G401.6 (cell line): ENCODE results near the gene SEMA3A.

Experiments used
- FAIRE-seq: peaks from 2 replicates; lab custom pipeline; 2012; peaks lifted over from hg19 to GRCh38; lab: Jason Lieb, UNC

The SEMA3A gene

DNA sequence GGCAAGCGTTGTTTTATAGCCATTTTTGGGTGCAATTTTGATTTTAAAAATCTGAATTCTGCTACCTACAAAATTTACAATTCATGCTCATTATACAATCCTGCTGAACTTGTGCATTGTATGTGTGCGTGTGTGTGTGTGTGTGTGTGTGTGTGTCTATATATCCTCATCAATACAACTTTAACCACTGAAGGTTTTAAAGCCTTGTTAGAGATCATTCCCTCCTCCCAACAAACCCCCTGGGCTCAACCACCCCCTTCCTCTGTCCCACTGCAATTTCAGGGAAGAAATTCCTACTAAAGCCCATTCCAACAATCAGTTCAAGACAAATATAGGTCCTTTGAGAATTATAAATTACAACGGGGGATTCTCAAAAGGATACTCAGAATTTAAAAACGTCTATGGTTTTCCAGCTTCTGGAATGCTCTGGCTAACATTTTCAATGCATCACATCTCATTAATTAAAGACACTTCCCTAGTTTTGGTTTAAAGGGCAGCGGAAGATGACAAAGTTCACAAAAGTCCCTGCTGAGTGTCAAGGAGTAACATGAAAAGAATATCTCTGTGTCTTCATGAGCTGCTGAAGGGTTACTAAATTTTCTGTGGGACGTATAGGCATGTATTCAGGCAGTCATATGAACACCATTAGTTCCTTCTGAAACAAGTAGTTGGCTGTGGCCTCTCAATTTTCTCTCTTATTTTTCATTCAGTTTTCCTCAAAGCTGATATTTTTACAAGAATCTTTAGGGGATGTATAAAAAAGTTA is 889 bp upstream of the SEMA3A start:
- FAIRE-seq, result no peak

DNA sequence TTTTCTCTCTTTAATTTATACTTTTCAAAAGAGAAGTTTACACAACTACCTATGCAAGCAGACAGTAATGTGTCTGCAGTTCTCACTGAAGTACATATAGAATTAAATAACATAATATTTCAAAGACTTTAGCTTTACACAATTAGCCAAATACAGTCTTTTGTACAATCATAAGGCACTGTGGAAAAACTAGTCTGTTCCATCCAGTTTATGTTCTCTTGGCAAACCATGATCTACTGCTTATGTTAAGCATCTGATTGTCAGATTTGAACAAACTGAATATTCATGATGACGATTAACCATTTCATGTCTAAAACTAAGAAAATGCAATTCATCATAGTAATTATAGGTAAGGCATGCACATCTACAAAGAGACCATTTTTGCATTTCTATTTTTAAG is 842 bp downstream of the SEMA3A start:
- peak; percentile 34 for FAIRE-seq

DNA sequence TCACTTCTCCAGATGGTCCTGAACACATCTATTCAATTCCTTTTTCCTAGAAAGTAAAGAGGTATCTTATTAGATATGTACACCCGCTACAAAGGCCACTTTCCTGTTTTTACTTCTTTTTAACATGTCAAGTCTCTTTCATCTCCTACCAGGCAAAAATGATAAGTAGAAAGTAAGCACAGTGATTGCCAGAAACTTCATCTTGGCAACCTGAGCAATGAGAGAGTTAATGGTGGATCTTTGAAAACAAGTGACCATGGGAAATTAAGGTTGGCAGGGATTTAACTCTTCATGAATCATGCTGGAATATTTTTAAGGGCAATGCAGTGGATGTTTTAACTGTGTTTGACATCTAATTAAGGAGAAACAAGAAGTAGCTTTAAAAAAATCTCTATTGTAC is 2.7 kb downstream of the SEMA3A start:
- FAIRE-seq, result peak; percentile 23

DNA sequence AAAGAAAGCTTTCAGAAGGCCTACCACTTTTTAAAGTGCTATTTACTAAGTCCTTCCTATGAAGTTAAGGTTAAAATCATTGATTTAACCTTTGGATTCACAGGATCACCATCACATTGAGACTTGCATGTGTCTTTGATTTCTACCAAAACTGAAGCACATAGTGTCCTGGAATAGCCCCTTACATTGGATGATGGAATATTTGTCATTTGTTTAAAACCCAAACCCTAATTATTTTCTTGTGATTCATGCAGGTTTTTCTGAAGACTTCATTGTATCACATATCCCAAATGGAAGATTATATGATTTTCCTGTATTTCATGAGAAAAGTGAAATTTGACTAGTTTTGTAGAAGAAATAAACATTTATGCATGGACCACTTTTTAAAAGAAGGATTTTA is 3.3 kb downstream of the SEMA3A start:
- no peak for FAIRE-seq

GRCh38 chr7:84190016-84190705 is 4.4 kb downstream of the SEMA3A start:
- peak; percentile 33 for FAIRE-seq

- no peak for FAIRE-seq
Observed at GRCh38 chr7:84188786-84189405, 5.7 kb downstream of the SEMA3A start.

DNA sequence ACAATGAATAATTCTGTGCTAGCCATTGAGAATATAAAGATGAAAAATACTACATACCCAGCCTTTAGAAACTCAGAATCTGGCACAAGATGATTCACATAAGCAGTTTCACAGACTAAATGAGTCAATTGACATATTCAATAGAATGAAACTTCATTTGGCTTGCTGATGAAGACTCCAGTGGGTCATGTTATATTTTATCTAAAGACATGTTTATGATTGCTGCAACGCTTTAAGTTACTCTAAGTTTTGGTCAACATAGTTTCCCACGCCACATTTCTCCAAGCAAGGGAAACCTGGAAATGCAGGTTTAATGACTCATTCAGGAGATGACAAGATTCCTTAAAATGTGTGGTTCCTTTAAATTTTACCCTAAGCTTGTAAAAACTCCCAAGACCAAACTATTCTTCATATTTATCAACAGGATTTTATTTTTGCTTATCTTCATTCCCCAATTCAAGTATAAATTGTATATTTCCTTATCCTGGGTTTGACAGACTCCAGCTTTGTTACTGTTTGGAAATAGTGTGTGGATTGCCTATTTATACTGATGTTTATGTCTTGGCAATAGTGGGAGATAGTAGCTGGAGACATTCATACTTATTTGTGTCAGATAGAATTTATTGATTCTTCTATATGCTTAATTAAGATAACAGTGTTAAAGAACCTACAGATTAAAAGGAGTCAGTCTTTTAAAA is 6.6 kb downstream of the SEMA3A start:
- FAIRE-seq, result no peak

GRCh38 chr7:84187087-84187805 is 7.3 kb downstream of the SEMA3A start:
- peak; percentile 34 for FAIRE-seq

- peak; percentile 17 for FAIRE-seq
Observed at GRCh38 chr7:84183741-84184140, 10.8 kb downstream of the SEMA3A start.

DNA sequence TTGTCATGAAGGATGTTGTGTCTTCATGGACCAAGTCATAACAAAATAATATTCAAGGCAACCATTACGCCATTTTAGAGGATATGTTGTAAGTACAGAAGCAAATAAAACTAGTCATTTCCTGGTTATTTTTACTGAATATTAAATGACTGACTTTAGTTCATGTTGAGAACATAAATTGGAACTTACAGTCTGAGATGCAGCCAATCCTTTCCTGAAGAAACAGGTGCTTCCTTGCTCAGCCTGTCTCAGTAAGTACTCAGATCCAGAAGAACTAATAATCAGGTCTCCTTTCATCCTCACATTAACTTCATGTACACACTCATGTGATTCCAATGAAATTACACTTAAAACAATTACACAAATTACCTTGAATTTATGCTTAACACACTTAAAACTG is 12.3 kb downstream of the SEMA3A start:
- FAIRE-seq, result no peak

DNA sequence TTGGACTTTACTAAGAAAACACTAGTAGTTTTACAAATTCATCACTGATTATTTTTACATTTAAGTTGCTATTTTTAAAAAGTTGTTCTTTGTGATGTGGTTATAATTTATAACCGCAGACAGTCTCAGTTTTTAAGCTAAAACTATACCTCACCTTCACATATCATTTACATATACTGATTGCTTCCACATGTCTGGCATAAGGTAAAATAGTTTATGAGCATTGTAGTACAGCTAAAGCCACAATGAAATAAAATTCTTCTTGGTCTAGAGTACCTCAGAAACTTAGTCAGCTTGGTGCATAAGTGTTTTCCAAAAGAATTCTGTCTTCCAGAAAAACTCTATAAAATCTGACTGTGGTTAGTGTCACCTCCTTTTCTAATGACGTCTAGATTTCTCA is 13.0 kb downstream of the SEMA3A start:
- FAIRE-seq, result peak; percentile 8

GRCh38 chr7:84177758-84178412 is 16.7 kb downstream of the SEMA3A start:
- no peak for FAIRE-seq

DNA sequence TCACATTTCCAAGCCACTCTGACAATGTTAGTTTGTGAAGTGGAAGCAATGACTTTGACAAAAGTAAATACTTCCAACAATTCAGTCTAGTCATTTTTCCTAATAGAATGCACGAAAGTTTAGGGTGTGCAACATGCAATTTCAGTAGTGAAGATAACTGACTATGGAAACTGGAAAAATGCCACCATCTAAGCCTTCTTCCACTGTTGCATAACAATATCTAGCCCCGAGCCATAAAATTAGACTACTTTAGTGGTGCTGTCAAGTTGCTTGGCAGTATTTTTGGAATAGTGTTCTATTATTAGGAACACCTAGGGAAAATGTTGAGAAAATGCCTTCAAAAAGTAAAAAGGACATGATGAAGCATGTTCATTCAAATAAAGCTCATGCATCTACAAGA is 17.9 kb downstream of the SEMA3A start:
- no peak for FAIRE-seq

DNA sequence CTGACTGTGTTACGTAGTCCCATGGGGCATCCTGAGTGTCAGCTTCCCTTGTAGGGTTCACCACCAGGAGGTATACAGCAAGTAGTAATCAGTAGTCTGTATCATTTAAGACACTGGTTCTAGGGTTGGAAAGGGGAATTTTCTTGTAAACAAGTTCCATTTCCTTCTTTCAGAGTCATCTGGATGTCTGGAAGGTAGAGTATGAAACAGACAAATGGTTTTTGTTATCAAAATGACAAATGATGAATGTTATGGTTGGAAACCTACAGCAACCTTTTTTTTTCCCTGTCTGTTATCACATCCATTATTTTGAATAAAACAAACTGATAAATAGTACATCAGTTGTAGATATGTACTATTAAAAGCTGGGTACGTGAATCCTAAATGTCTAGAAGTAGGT is 19.1 kb downstream of the SEMA3A start:
- FAIRE-seq, result no peak

GRCh38 chr7:84170646-84171045 is 23.9 kb downstream of the SEMA3A start:
- no peak for FAIRE-seq

DNA sequence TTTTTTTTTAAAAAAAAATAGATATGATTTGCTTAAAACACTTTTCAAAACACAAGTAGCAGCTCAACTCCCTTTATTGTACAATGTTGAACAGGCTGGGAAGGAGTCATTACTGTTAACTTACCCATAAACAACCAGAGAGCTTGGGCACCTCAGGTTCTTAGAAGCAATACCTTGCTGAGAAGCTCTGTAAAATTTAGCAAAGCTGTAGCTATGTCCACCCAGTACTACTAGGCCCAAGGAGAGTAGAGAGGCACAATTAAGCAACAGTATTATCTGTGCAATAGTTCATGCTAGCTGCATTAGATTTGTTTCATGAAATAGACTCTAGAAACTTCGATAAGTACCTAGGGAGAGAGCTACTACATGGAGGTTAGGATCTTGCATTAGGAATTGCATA is 32.0 kb downstream of the SEMA3A start:
- no peak for FAIRE-seq

- no peak for FAIRE-seq
Observed at GRCh38 chr7:84162125-84162524, 32.5 kb downstream of the SEMA3A start.

- no peak for FAIRE-seq
Observed at GRCh38 chr7:84161398-84161797, 33.2 kb downstream of the SEMA3A start.

DNA sequence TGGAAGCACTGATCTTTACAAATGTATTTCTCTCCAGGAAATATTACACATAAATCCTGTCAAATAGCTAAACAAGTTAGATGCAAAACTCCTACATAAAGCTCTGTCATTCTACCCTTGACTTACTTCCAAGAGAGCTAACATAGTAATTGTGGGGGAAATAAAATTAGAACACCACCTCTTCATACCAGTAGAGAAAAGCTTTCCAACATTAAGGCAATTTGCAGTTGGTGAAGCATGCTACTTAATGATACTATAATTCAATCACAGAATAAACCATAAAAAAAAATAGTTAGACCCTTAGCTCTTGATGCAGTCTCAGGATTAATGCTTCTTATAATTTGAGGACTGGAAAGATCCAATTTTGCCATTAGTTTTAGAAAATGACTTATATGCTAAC is 35.2 kb downstream of the SEMA3A start:
- no peak for FAIRE-seq

GRCh38 chr7:84157171-84157570 is 37.4 kb downstream of the SEMA3A start:
- no peak for FAIRE-seq

DNA sequence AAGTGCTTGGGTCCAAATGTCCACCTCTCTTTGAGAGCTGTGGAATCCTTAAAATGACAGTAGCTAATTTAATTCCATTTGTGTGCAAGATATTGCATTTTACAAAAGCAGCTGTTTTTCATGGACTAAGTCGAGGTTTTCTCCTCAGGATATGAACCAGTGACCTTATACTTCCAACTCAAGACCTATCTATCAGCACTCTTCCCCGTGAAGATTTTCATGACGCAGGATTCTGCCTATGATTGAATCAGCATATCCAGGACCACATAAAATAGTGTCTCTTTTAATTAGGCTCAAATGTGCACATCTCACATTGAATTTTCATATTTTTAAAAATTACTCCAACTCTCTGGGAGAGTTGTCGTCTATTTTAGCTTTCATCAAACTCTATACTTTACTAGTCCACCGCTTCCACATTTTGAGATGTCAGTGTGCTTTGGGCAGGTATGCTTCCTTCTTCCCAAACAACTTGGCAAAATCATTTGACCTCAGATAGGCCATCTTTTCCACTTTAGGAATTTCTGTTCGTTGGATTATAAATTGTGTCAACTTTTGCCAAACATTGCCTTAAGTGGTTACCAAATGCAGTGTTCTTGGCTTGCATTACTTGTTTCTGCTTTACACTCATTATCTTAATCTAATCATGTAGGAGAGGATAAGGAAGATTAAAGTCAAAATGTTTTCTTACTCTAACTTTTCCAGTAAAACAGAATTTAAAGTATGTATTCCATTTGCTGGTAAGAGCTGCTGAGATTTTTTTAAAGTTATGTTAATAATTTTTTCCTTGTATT is 39.4 kb downstream of the SEMA3A start:
- no peak for FAIRE-seq
